Parathyroid adenoma (tissue), 2 donors: ENCODE results near the gene XKR7.

Experiments
- H2AFZ ChIP-seq: fragments of 300-600 bp; sonication (generic); one replicate; pipeline ENCODE4 v1.7.0; 2017; ENCODE audit warnings: antibody characterized with exemption, mild to moderate bottlenecking
- H3K27ac ChIP-seq: fragments of 300-600 bp; sonication (generic); one replicate; pipeline ENCODE4 v1.7.0; 2017
- H3K27me3 ChIP-seq: fragments of 300-600 bp; sonication (generic); one replicate; pipeline ENCODE4 v1.7.0; 2017; ENCODE audit warnings: low read length; ENCODE audit not compliant: control insufficient read depth, insufficient read depth
- H3K36me3 ChIP-seq: fragments of 300-600 bp; sonication (generic); one replicate; pipeline ENCODE4 v1.7.0; 2017; ENCODE audit warnings: low read length; ENCODE audit not compliant: control insufficient read depth, insufficient read depth
- H3K4me1 ChIP-seq: fragments of 300-600 bp; sonication (generic); one replicate; pipeline ENCODE4 v1.7.0; 2017; ENCODE audit warnings: control low read depth
- H3K4me2 ChIP-seq: fragments of 300-600 bp; sonication (generic); one replicate; pipeline ENCODE4 v1.7.0; 2017; ENCODE audit warnings: low read length
- H3K4me3 ChIP-seq: fragments of 300-600 bp; sonication (generic); one replicate; pipeline ENCODE4 v1.7.0; 2017; ENCODE audit warnings: low read depth, low read length
- H3K79me2 ChIP-seq: fragments of 300-600 bp; sonication (generic); one replicate; pipeline ENCODE4 v1.7.0; 2017; ENCODE audit warnings: control low read depth
- H3K9ac ChIP-seq: fragments of 300-600 bp; sonication (generic); one replicate; pipeline ENCODE4 v1.7.0; 2017; ENCODE audit warnings: mild to moderate bottlenecking
- H3K9me3 ChIP-seq: fragments of 300-600 bp; sonication (generic); one replicate; pipeline ENCODE4 v1.7.0; 2017; ENCODE audit warnings: low read length; ENCODE audit not compliant: control insufficient read depth
- TF ChIP-seq, protein P1 (sequence below): fragments of 300-600 bp; sonication (generic); IDR thresholded peaks from one replicate; pipeline ENCODE4 v1.7.0; 2017; ENCODE audit warnings: antibody characterized with exemption, mild to moderate bottlenecking
- donor health status: primary hyperparathyroidism.

Gene XKR7

DNA sequence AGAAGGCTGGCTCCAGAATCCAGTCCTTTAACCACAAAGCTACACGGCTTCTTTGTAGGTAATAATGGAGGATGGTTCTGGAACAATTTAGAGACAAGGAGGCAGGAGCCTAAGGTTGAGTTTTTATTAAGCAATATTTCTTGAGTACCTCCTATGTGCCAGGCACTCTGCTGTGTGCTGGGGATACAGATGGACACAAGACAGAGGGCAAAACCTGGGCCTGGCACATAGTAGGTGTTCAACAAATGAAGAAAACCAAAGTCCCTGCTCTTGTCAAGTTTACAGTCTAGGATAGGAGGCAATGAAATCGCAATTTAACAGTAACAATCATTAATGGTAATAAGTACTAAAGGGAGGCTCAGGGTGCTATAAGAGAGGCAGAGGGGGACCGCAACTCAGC, 59.7 kb downstream of the XKR7 start:
- Histone ChIP-seq H3K27me3 (no peaks in the 10 kb centered on the region), H3K4me3 (no peak overlapping the region), H3K9ac (no peak overlapping the region), H3K79me2 (no peaks in the 10 kb centered on the region), H3K9me3 (no peaks in the 10 kb centered on the region), H3K27ac (no peak overlapping the region), H3K4me1 (no peaks in the 10 kb centered on the region), H2AFZ (no peak overlapping the region), H3K36me3 (no peaks in the 10 kb centered on the region), H3K4me2 (no peak overlapping the region)
- TF ChIP-seq, protein P1, sequence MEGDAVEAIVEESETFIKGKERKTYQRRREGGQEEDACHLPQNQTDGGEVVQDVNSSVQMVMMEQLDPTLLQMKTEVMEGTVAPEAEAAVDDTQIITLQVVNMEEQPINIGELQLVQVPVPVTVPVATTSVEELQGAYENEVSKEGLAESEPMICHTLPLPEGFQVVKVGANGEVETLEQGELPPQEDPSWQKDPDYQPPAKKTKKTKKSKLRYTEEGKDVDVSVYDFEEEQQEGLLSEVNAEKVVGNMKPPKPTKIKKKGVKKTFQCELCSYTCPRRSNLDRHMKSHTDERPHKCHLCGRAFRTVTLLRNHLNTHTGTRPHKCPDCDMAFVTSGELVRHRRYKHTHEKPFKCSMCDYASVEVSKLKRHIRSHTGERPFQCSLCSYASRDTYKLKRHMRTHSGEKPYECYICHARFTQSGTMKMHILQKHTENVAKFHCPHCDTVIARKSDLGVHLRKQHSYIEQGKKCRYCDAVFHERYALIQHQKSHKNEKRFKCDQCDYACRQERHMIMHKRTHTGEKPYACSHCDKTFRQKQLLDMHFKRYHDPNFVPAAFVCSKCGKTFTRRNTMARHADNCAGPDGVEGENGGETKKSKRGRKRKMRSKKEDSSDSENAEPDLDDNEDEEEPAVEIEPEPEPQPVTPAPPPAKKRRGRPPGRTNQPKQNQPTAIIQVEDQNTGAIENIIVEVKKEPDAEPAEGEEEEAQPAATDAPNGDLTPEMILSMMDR, result no peak

DNA sequence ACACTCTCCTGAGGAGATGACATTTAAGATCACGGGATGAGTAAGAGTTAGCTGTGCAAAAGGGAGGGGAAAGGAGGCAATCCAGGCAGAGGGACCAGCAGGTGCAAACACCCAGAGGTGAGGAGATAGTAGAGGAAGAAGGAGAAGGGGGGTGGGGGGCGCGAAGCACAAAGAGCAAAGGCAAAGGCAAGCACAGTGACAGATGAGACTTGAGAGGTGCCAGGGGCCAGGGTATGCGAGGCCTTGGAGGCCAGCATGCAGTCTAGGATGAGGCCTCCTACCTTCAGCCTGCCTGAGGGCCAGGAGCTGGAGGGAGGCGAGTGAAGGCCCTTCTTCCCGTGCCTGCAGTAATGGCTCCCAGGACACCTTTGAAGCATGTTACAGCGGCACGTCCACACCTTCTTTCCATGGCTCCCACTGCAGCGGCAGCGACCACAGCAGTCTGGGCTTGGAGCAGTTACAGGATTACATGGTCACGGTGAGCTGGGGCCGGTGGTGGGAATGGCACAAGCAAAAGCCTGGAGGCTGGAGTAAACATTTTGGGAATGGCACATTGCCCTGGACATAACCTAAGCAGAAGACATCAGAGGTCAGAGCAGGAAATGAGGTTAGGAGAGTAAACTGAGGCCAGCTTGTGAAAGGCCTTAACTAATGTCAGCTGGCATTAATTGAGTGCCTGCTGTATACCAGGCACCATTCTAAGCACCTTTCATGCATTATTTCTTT, 60.9 kb downstream of the XKR7 start:
- Histone ChIP-seq H3K27ac (no peak overlapping the region), H3K36me3 (no peaks in the 10 kb centered on the region), H3K4me3 (no peak overlapping the region), H3K9me3 (no peaks in the 10 kb centered on the region), H2AFZ (peak overlapping the region; percentile 27), H3K4me1 (no peaks in the 10 kb centered on the region), H3K9ac (no peak overlapping the region), H3K27me3 (no peaks in the 10 kb centered on the region), H3K4me2 (no peak overlapping the region), H3K79me2 (no peaks in the 10 kb centered on the region)
- TF ChIP-seq, protein P1, result no peak

DNA sequence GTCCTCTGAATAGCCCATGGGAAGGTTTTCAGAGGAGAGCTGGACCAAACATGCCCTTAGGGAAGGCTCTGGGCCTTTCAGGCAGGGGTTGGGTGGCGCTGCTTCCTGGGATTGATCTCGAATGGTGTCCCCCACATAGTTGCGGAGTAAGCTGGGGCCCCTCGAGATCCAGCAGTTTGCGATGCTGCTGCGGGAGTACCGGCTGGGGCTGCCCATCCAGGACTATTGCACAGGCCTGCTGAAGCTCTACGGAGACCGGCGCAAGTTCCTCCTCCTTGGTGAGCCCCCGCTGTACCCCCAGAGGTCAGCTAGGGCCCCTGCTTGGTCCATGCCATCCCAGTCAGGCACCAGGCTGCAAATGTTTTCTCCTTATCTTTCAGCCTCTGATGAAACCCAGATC, 61.6 kb downstream of the XKR7 start:
- no peak overlapping the region for H3K4me2 ChIP-seq
- no peak overlapping the region for H3K9ac ChIP-seq
- no peaks in the 10 kb centered on the region for H3K27me3 ChIP-seq
- TF ChIP-seq, protein P1, result no peak
- H3K4me3 ChIP-seq, result no peak overlapping the region
- H3K36me3 ChIP-seq, result no peaks in the 10 kb centered on the region
- H2AFZ ChIP-seq, result no peak overlapping the region
- no peaks in the 10 kb centered on the region for H3K9me3 ChIP-seq
- H3K4me1 ChIP-seq, result no peaks in the 10 kb centered on the region
- H3K79me2 ChIP-seq, result no peaks in the 10 kb centered on the region
- no peak overlapping the region for H3K27ac ChIP-seq

DNA sequence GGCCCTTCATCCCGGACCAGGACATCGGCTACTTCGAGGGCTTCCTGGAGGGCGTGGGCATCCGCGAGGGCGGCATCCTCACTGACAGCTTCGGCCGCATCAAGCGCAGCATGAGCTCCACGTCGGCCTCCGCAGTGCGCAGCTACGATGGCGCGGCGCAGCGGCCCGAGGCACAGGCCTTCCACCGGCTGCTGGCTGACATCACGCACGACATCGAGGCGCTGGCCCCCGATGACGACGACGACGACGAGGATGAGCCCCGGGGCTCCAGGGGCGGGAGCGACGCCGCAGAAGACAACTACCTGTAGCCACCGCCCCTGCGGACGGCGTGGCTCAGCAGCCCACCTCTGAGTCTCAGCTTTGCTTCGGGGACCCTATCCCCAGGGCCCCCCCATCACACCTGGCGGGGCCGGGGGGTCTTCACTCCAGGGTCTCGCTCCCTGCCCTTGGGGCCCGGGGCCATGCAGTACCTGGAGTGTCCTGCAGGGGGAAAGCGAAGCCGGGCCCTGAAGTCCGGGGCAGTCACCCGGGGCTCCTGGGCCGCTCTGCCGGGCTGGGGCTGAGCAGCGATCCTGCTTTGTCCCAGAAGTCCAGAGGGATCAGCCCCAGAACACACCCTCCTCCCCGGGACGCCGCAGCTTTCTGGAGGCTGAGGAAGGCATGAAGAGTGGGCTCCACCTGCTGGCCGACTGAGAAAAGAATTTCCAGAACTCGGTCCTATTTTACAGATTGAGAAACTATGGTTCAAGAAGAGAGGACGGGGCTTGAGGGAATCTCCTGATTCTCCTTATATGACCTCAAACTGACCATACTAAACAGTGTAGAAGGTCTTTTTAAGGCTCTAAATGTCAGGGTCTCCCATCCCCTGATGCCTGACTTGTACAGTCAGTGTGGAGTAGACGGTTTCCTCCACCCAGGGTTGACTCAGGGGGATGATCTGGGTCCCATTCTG, 63.3 kb downstream of the XKR7 start:
- H3K27ac ChIP-seq, result no peak overlapping the region
- H3K36me3 ChIP-seq, result no peaks in the 10 kb centered on the region
- TF ChIP-seq, protein P1, result peak; percentile 98
- H3K27me3 ChIP-seq, result no peaks in the 10 kb centered on the region
- no peaks in the 10 kb centered on the region for H3K79me2 ChIP-seq
- no peak overlapping the region for H3K4me3 ChIP-seq
- H3K4me2 ChIP-seq, result no peak overlapping the region
- no peak overlapping the region for H3K9ac ChIP-seq
- H3K9me3 ChIP-seq, result no peaks in the 10 kb centered on the region
- H3K4me1 ChIP-seq, result no peaks in the 10 kb centered on the region
- H2AFZ ChIP-seq, result peak overlapping the region; percentile 31
